Esophagus mucosa (tissue), 1 donor: ENCODE data around the gene CTAGE6. TPM values are rescaled to one million over a fixed set of nuclear protein-coding genes. Genes with fewer than 3 reads are reported as not detected.
"Not testable (repeated sequence)": the region's sequence is repeated elsewhere in the genome, so short reads cannot be mapped to it uniquely, and the experiment has no call there.

Experiments
- ATAC-seq: fragments of 200-7000 bp; cut with Tn5 transposase; one replicate; pipeline ENCODE4 v1.9.1; 2020
- total RNA-seq: library from RNA; stranded (reverse); gene quantifications from one replicate; pipeline ENCODE4 v1.2.4, GENCODE V29; 2023
- donor health status: DM: yes; HTN: yes; CAD: no.

CTAGE6 gene
- total RNA-seq, 1 donor from 2014 or later: 0.16 TPM

GRCh38 chr7:143714581-143715454, 42.7 kb downstream of the CTAGE6 start:
- ATAC-seq: not testable (repeated sequence)

- ATAC-seq: peak; percentile 48
These were observed 45.1 kb downstream of the CTAGE6 start for GRCh38 chr7:143712381-143712780.

DNA sequence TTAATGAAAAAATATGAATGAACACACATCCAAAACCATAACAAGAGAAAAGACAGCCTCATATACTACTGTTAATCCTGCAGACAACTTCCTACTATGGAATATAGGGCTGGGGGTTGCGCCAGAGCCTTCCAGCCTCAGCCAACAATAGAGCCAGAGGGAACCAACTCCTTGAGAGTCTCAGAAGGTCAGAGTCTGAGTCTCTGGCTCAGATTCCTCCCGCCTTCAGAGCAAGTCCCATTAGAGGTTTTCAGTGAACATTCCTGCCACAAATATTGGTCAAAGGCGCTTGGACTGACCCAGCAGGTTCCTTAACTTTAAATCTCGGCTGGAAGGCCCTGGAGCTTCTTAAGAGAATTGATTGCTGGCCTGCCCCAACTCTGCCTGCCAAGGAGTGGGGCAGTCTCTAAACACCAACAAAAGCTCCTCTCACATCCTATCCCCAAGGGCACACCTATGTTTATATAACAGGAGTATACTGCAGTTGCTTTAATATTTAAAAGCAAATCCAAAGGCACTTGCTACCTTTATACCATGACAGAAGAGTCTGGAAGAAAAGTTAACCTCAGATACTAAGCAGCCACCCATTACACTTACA, 45.7 kb downstream of the CTAGE6 start:
- ATAC-seq: peak; percentile 56

DNA sequence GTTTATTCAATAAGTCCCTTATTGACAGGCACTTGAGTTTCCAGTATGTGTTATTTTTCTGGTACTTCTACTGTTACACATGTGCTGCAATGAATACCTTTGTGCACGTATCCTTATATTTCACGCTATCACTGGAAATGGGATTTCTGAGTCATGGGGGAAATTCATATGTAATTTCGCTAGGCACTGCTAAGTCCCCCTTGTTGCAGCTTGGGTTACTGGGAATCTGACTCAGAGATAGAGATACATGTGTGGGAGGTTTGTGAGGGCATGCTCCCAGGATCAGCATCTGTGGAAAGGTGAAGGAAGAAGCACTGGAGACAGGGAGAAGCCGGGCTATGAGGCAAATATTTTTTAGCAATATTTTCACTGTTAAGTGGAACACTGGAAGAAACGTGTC, 47.6 kb downstream of the CTAGE6 start:
- ATAC-seq: not testable (repeated sequence)

Other genes with a start within 250 kb of the CTAGE6 start
- gene CTAGE15, start 185.9 kb downstream of the CTAGE6 start, total RNA-seq: 1.4 TPM
- gene TCAF2, start 136.7 kb downstream of the CTAGE6 start, total RNA-seq: 9.8 TPM
- gene TCAF1, start 144.5 kb upstream of the CTAGE6 start, total RNA-seq: 12.6 TPM
- gene OR2F2, start 177.5 kb upstream of the CTAGE6 start, total RNA-seq: not detected
- gene OR2F1, start 197.1 kb upstream of the CTAGE6 start, total RNA-seq: not detected
- not detected for gene OR6B1, start 242.6 kb upstream of the CTAGE6 start, total RNA-seq